Spinal cord (tissue), 10 donors: Measurements from ENCODE around the gene KTN1. TPM values are rescaled to one million over a fixed set of nuclear protein-coding genes. Genes with fewer than 3 reads are reported as not detected.

Experiments
- DNase-seq, 6 donors: peaks; one replicate each; pipeline versions ENCODE4 v3.0.0 to v3.0.0-alpha.2; 2013 to 2015; ENCODE audit warnings: low spot score in 6 of 6, low read depth in 4 of 6
- H3K27ac ChIP-seq: one replicate; pipeline ENCODE4 v1.5.1; 2013; ENCODE audit warnings: low read depth, low read length, control low read depth
- H3K27me3 ChIP-seq: one replicate; pipeline ENCODE4 v1.6.1; 2013; ENCODE audit warnings: low read length; ENCODE audit not compliant: control insufficient read depth, insufficient read depth
- H3K36me3 ChIP-seq: one replicate; pipeline ENCODE4 v1.6.1; 2013; ENCODE audit warnings: low read length; ENCODE audit not compliant: control insufficient read depth, insufficient read depth
- H3K4me1 ChIP-seq: one replicate; pipeline ENCODE4 v1.6.1; 2013; ENCODE audit warnings: low read length; ENCODE audit not compliant: control insufficient read depth, insufficient read depth
- H3K4me3 ChIP-seq: one replicate; pipeline ENCODE4 v1.5.1; 2013; ENCODE audit warnings: low read depth, low read length, control low read depth
- H3K9me3 ChIP-seq: one replicate; pipeline ENCODE4 v1.6.1; 2013; ENCODE audit warnings: low read length; ENCODE audit not compliant: control insufficient read depth, insufficient read depth
- WGBS: methylation state at CpG from one replicate; pipeline ENCODE4 v1.1.5; 2013; ENCODE audit warnings: missing lambda C conversion rate; ENCODE audit not compliant: insufficient coverage; 5-methylcytosine and 5-hydroxymethylcytosine counted together
- polyA plus RNA-seq, 2 donors: library from polyadenylated mRNA; unstranded; fragments of 120-200 nt; gene quantifications; one replicate each; pipeline ENCODE4 v1.2.1, GENCODE V29; 2013; ENCODE audit not compliant: insufficient read length in 2 of 2
- total RNA-seq, 2 donors: library from RNA; depleted of rRNA in 1 of 2; stranded (reverse); fragments of 120-200 nt in 1 of 2; fragments of >200 nt in 1 of 2; gene quantifications; one replicate each; pipeline versions ENCODE4 v1.2.3 to v1.2.4, GENCODE V29; 2013 to 2014
- donor health status: healthy.

The KTN1 gene
- total and polyA plus RNA-seq, 4 donors: 164 to 229 (median 191) TPM

DNA sequence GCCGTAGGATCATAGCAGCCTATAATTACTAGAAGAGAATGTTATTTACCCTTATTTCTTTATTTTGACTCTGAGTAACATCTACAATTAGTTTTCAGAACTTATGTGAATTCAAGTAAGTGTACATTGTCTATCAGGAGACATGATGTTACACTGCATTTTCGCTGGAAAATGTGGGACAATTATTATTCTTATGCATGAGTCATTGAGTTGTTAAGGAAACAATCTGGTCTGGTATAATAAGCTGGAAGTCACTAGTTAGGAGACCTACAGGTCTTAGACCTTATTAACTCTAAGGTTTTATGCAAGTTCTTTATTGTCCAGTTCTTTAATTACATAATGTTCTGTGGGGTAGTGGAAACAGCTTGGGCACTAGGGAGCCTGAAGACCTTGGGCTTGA lies 5.8 kb downstream of the KTN1 start:
- H3K4me3 ChIP-seq: no peak overlapping the region
- H3K4me1 ChIP-seq: peaks cover 3% of the 10 kb centered on the region
- H3K27ac ChIP-seq: no peak overlapping the region
- no peaks in the 10 kb centered on the region for H3K27me3 ChIP-seq
- DNase-seq: no peak
- no peaks in the 10 kb centered on the region for H3K36me3 ChIP-seq
- WGBS: no CpG with 5 or more reads among the region's 2 CpGs
- H3K9me3 ChIP-seq: no peaks in the 10 kb centered on the region

DNA sequence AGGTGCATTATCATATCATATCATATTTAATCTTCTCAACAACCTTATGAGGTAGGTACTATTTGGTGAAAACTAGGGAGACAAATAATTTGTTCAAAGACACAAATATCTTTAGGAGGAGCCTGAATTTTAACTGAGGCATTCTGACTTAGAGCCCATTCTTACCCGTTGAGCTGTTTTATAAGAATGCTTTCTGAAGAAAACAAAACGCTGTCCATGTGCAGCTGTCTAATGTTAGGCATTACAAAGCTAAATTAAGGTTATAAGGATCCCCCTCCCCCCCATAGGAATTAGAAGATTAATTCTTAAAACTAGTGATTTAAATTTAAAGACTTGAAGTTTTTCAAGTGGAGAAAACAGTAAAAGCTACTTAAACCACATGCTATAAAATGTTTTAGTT lies 6.4 kb downstream of the KTN1 start:
- Histone ChIP-seq H3K9me3 (no peaks in the 10 kb centered on the region), H3K4me1 (no peaks in the 10 kb centered on the region), H3K27me3 (no peaks in the 10 kb centered on the region), H3K36me3 (no peaks in the 10 kb centered on the region), H3K4me3 (no peak overlapping the region), H3K27ac (no peak overlapping the region)
- no peak for DNase-seq
- no CpG with 5 or more reads among the region's 2 CpGs for WGBS

DNA sequence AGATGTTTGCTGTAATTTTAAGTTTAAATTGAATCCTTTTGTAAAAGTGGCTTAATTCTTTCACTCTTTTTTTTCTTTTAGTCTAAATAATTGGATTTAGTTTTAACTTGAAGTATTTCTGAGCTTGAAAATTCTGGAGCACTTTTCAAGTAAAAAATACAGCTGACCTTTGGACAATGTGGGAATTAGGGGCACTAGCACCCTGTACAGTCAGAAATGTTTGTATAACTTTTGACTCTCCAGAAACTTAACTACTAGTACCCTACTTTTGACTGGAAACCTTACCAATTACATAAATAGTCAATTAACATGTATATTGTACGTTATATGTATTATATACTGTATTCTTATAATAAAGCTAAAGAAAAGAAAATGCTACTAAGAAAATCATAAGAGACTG lies 7.8 kb downstream of the KTN1 start:
- Histone ChIP-seq H3K27ac (no peak overlapping the region), H3K4me3 (no peak overlapping the region), H3K27me3 (no peaks in the 10 kb centered on the region), H3K9me3 (no peaks in the 10 kb centered on the region), H3K4me1 (no peaks in the 10 kb centered on the region), H3K36me3 (no peaks in the 10 kb centered on the region)
- DNase-seq: no peak
- no CpG with 5 or more reads among the region's 1 CpG for WGBS

- H3K4me1 ChIP-seq: no peaks in the 10 kb centered on the region
- no peak for DNase-seq
These were observed 8.3 kb downstream of the KTN1 start for GRCh38 chr14:55588259-55588699.

DNA sequence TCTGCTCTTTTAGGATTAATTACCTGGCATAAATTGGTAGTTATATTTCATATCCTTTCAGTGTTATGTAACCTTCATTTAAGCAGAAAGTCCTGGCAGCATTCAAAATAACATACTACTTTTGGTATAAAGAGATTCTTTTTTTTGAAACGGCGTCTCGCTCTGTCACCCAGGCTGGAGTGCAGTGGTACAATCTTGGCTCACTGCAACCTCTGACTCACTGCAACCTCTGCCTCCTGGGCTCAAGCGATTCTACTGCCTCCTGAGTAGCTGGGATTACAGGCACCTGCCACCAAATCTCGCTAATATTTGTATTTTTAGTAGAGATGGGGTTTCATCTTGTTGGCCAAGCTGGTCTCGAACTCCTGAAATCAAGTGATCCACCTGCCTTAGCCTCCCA lies 9.2 kb downstream of the KTN1 start:
- Histone ChIP-seq H3K36me3 (no peaks in the 10 kb centered on the region), H3K9me3 (no peaks in the 10 kb centered on the region), H3K4me3 (no peak overlapping the region), H3K27ac (no peak overlapping the region), H3K27me3 (no peaks in the 10 kb centered on the region), H3K4me1 (no peaks in the 10 kb centered on the region)
- no peak for DNase-seq
- WGBS: 94% methylated on average over 3 of the region's 6 CpGs

More at GRCh38 chr14:55588259-55588699, 8.3 kb downstream of the KTN1 start:
- Histone ChIP-seq H3K9me3 (no peaks in the 10 kb centered on the region), H3K36me3 (no peaks in the 10 kb centered on the region), H3K27ac (no peak overlapping the region), H3K27me3 (no peaks in the 10 kb centered on the region), H3K4me3 (no peak overlapping the region)
- no CpG with 5 or more reads among the region's 2 CpGs for WGBS

DNA sequence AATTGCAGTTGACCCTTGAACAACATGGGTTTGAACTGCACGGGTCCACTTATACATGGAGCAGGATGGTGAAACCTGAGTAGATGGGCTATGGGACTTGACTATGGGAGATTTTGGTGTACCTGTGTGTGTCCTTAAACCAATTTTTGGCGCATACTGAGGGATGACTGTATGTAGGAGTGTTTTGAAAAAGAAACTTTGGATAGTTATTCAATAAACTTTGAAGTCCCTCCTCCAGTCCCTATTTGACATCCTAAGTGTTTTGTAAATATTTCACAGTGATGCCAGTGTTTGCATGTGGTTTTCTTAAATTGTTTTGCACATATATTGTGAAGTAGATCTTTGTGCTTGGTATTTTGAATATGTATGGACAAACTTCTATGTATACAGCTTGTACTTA lies 12.4 kb downstream of the KTN1 start:
- H3K4me1 ChIP-seq: no peaks in the 10 kb centered on the region
- H3K4me3 ChIP-seq: no peak overlapping the region
- no peaks in the 10 kb centered on the region for H3K36me3 ChIP-seq
- no peak overlapping the region for H3K27ac ChIP-seq
- H3K9me3 ChIP-seq: no peaks in the 10 kb centered on the region
- WGBS: 82% methylated on average over 1 of the region's 2 CpGs
- H3K27me3 ChIP-seq: no peaks in the 10 kb centered on the region
- no peak for DNase-seq

DNA sequence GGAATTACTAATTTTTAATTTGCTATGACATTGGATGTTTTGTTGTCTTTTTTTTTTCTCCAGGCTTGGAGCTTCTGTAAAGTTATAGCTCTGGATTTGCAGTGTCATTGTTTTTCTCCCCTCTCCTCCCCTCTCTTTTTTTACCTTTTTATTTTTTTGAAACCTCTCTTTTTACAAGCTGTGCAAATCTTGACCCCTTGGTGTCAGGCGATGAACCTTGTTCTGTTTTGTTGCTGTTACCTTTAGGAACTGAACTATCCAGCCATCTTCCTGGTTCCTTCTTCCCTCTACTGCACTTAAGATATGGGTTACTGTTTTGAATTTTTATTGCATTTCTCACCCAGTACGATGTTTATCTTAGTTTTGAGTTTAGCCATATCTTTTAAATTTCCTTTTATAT lies 13.7 kb downstream of the KTN1 start:
- H3K36me3 ChIP-seq: no peaks in the 10 kb centered on the region
- H3K27ac ChIP-seq: no peak overlapping the region
- no peak for DNase-seq
- H3K4me1 ChIP-seq: no peaks in the 10 kb centered on the region
- H3K9me3 ChIP-seq: peaks cover 3% of the 10 kb centered on the region
- H3K4me3 ChIP-seq: no peak overlapping the region
- H3K27me3 ChIP-seq: no peaks in the 10 kb centered on the region
- 80% methylated on average over 1 of the region's 2 CpGs for WGBS

DNA sequence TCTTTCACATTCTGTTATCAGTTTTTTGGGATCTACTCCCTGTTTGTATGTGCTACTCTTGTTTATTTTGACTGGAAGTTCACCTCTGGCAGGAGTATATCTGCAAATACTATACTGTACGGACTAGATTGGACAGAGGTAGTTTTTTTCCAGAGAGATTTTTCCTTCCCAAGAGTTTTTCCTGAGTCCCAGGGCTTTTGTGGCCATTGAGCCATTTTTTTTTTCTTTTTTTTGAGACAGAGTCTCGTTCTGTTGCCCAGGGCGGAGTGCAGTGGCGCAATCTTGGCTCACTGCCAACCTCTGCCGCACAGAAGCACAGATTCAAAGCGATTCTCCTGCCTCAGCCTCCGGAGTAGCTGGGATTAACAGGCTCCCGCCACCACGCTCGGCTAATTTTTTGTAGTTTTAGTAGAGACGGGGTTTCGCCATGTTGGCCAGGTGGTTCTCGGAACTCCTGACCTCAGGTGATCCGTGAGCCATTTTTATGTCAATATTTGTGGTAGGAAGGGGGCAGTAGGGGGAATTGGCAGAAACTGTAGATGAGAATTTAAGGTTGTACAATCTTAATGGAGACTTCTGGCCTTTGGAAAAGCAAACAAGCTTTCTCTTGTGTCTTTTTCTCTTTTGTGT lies 19.4 kb downstream of the KTN1 start:
- DNase-seq: no peak
- Histone ChIP-seq H3K27me3 (no peaks in the 10 kb centered on the region), H3K4me3 (no peak overlapping the region), H3K9me3 (peaks cover 3% of the 10 kb centered on the region), H3K36me3 (peaks cover 2% of the 10 kb centered on the region), H3K4me1 (no peaks in the 10 kb centered on the region), H3K27ac (no peak overlapping the region)
- WGBS: 72% methylated on average over 13 of the region's 14 CpGs

- WGBS: no CpG with 5 or more reads among the region's 5 CpGs
- Histone ChIP-seq H3K4me1 (no peaks in the 10 kb centered on the region), H3K4me3 (no peak overlapping the region), H3K9me3 (peaks cover 3% of the 10 kb centered on the region), H3K27ac (no peak overlapping the region), H3K36me3 (peaks cover 2% of the 10 kb centered on the region), H3K27me3 (no peaks in the 10 kb centered on the region)
- DNase-seq: no peak
These were observed 21.0 kb downstream of the KTN1 start for GRCh38 chr14:55600784-55601561.

- Histone ChIP-seq H3K27ac (no peak overlapping the region), H3K4me1 (no peaks in the 10 kb centered on the region), H3K4me3 (no peak overlapping the region), H3K36me3 (peaks cover 2% of the 10 kb centered on the region), H3K9me3 (peaks cover under 1% of the 10 kb centered on the region), H3K27me3 (no peaks in the 10 kb centered on the region)
- WGBS: 95% methylated on average over 4 of the region's 4 CpGs
- DNase-seq: no peak
These were observed 23.5 kb downstream of the KTN1 start for GRCh38 chr14:55603401-55603953.
